ENCODE data around the gene CCDC196. TPM values are rescaled to one million over a fixed set of nuclear protein-coding genes. Genes with fewer than 3 reads are reported as not detected.

CCDC196 gene
- polyA plus RNA-seq, 2 of the 4 experiments (the other 2 are of a cell fraction): not detected

- no peak for TF ChIP-seq ATOH8 (CRISPR knock-in tag; IDR thresholded peaks at IDR 0.05; ENCODE audit: low read depth)
- ChIA-PET CTCF (no interaction called here), POLR2A (no interaction called here)
- H3K27ac ChIP-seq: no peak overlapping the region
- no peak overlapping the region for H3K4me2 ChIP-seq
- ATAC-seq (no peak), DNase-seq (ENCODE audit: low read depth in 1 of 2, low spot score in 1 of 2) (no peak), FAIRE-seq (no peak)
- 8% methylated on average over 2 of the region's 2 CpGs for whole genome bisulfite sequencing (ENCODE audit: missing lambda C conversion rate)
- H3K9me3 ChIP-seq: no peaks in the 10 kb centered on the region
- H3K4me3 ChIP-seq: no peak overlapping the region
- H3K4me1 ChIP-seq: no peaks in the 10 kb centered on the region
Measured at GRCh38 chr14:66473223-66473622, 12.9 kb upstream of the CCDC196 start.

- ATAC-seq (no peak), FAIRE-seq (no peak), DNase-seq (ENCODE audit: low read depth in 1 of 2, low spot score in 1 of 2) (peak in 1 of 2 experiments; percentile 4)
- Histone ChIP-seq H3K9me3 (no peaks in the 10 kb centered on the region), H3K27ac (no peak overlapping the region), H3K4me2 (no peak overlapping the region), H3K4me3 (no peak overlapping the region), H3K4me1 (no peaks in the 10 kb centered on the region)
- 14% methylated on average over 1 of the region's 1 CpG for WGBS (ENCODE audit: missing lambda C conversion rate)
- ChIA-PET CTCF (interaction anchor here (0.5 kb wide), 1 partner anchor 641 kb away, joined by 3 read pairs; no protein-coding TSS in a partner anchor), POLR2A (no interaction called here)
- TF ChIP-seq E2F6 (IDR thresholded peaks at IDR 0.05; ENCODE audit: borderline replicate concordance, low read depth) (no peak), ELK1 (IDR thresholded peaks at IDR 0.05; ENCODE audit: low read depth, low read length) (no peak), HDAC2 (IDR thresholded peaks at IDR 0.05) (no peak), GATA3 (IDR thresholded peaks at IDR 0.05; ENCODE audit: borderline replicate concordance) (no peak), NR3C1 (IDR thresholded peaks at IDR 0.05) (no peak), BHLHE40 (IDR thresholded peaks at IDR 0.05; ENCODE audit: low read depth, low read length) (no peak), FOXS1 (CRISPR knock-in tag; IDR thresholded peaks at IDR 0.05) (no peak), POLR2AphosphoS2 (conservative IDR thresholded peaks at IDR 0.05; ENCODE audit: low read length) (no peak), FOSB (CRISPR knock-in tag; IDR thresholded peaks at IDR 0.05) (no peak), ATOH8 (CRISPR knock-in tag; IDR thresholded peaks at IDR 0.05; ENCODE audit: low read depth) (no peak), ZSCAN20 (CRISPR knock-in tag; IDR thresholded peaks at IDR 0.05) (no peak)
Measured at GRCh38 chr14:66476964-66477363, 9.2 kb upstream of the CCDC196 start.

GRCh38 chr14:66477567-66477966 is 8.6 kb upstream of the CCDC196 start:
- TF ChIP-seq MAZ (IDR thresholded peaks at IDR 0.05; ENCODE audit: borderline replicate concordance, low read depth, low read length) (no peak), FOSB (CRISPR knock-in tag; IDR thresholded peaks at IDR 0.05) (no peak)
- no peaks in the 10 kb centered on the region for H3K4me1 ChIP-seq
- ATAC-seq (no peak), DNase-seq (ENCODE audit: low read depth in 1 of 2, low spot score in 1 of 2) (no peak), FAIRE-seq (no peak)
- H3K4me3 ChIP-seq: no peak overlapping the region
- no peaks in the 10 kb centered on the region for H3K9me3 ChIP-seq
- ChIA-PET POLR2A (no interaction called here), CTCF (interaction anchor here (0.5 kb wide), 1 partner anchor 641 kb away, joined by 3 read pairs; no protein-coding TSS in a partner anchor)
- no peak overlapping the region for H3K27ac ChIP-seq
- no peak overlapping the region for H3K4me2 ChIP-seq

GRCh38 chr14:66482873-66483272 is 3.3 kb upstream of the CCDC196 start:
- 47% methylated on average over 2 of the region's 2 CpGs for WGBS (ENCODE audit: missing lambda C conversion rate)
- POLR2A ChIA-PET: no interaction called here
- no peak overlapping the region for H3K4me3 ChIP-seq
- no peaks in the 10 kb centered on the region for H3K4me1 ChIP-seq
- ATAC-seq (no peak), FAIRE-seq (no peak), DNase-seq (ENCODE audit: low read depth in 1 of 2, low spot score in 1 of 2) (no peak)
- H3K9me3 ChIP-seq: no peaks in the 10 kb centered on the region
- no peak overlapping the region for H3K4me2 ChIP-seq
- CTCF ChIA-PET: interaction anchor here (0.8 to 1.4 kb wide), 2 partner anchors 8 to 12 kb away, joined by 3 to 4 read pairs; no protein-coding TSS in a partner anchor
- no peak overlapping the region for H3K27ac ChIP-seq
- TF ChIP-seq NR3C1 (IDR thresholded peaks at IDR 0.05) (no peak), MYC (IDR thresholded peaks at IDR 0.05; ENCODE audit: borderline replicate concordance, low read length) (no peak), CEBPB (IDR thresholded peaks at IDR 0.05) (no peak), HOXA7 (CRISPR knock-in tag; IDR thresholded peaks at IDR 0.05) (no peak)
